KBM-7 (cell line): ENCODE results near the gene LCN15.
"Not testable (repeated sequence)": the region's sequence is repeated elsewhere in the genome, so short reads cannot be mapped to it uniquely, and the experiment has no call there.

Experiments used
- DNase-seq: peaks from one replicate; pipeline ENCODE4 v3.0.0-alpha.2; 2015
- in situ Hi-C: fragments of 300-500 bp; cut with MboI; formaldehyde crosslinking; loops from 2 replicates; pipeline ENCODE4 v1.14.3; 2020; ENCODE audit warnings: low sequenced_read_pairs, low pct_unique_long_range_greater_than_20kb, mixed read lengths

The LCN15 gene

DNA sequence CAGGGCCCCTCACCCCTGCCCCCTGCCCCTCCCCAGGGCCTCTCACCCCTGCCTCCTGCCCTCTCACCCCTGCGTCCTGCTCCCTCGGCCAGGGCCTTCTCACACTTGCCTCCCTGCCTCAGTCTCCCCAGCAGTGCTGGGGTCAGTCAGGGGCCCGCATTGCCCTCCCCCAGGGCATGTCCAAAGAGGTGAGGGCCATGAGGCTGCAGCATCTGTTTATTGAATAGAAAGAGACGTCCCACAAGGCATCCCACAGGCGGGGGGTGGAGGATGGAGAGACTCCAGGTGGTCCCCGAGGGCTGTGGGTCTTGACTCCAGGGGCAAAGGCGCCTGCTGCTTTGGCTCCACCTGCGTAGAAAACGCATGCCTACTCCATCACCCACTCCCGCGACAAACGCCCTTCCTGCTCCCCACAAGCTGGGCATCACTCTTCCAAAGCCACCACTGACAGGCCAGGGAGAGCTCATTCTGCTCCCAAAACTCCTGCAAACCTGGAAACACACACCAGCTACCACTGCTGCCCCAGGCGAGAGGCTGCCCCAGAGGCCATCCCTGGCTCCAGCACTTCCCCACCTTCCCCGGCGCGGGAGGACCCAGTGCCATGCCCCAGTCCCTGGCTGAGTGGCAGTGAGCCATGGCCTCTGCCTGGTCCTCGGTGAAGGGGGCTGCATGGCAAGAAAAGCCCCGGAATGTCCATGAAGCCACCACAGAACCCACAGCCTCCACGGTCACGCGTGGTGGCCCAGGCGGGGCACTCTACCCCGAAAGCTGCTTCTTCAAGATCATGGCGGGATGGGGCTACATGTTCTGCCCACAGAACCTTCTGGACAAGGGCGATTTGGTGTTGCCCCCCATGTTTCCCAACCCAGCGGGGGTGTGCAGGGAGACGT, 4.6 kb downstream of the LCN15 start:
- in situ Hi-C loops, result no loop called here
- DNase-seq, result no peak

- in situ Hi-C loops, result no loop called here
- DNase-seq, result no peak
These were observed 5.3 kb downstream of the LCN15 start for GRCh38 chr9:136759001-136759400.

DNA sequence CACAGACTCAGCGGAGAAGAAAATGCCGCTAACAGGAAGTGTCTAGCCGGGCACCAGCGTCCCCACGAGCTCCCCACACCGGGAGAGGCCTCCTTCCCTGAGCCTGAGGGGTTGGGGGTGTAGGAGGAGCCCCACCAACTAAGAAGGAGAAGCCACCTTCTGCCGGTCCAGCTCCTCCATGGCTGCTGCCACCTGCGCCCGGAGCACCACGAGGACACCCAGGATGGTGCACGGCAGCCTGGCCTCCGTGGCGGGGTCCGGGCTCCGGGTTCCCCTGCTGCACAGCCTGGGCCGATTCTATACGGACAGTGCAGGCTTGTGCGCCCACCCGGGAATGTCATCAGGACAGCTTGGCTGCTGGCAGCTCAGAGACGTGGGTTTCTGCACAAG, 6.6 kb downstream of the LCN15 start:
- in situ Hi-C loops, result no loop called here
- DNase-seq, result no peak

DNA sequence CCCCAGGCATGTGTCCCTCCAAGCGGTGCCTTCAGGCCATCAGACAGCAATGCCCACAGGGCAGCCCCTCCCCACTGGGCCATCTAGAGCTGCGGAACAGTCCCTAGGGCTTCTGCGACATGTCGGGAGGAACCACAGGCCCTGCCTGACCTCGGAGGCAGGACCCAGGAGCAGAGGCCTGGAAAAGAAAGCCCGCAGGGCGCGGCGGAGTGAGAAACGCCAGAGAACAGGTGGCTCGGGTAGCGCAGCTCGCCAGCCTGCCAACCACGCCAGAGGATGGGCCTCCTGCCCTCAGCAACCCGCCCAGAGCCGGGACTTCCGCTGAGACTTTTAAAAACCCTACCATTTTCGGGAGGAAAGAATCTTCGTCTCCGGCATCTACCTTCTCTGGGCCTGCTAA, 7.0 kb downstream of the LCN15 start:
- no peak for DNase-seq
- in situ Hi-C loops, result no loop called here

- in situ Hi-C loops, result no loop called here
- no peak for DNase-seq
These were observed 7.5 kb downstream of the LCN15 start for GRCh38 chr9:136756836-136757235.

DNA sequence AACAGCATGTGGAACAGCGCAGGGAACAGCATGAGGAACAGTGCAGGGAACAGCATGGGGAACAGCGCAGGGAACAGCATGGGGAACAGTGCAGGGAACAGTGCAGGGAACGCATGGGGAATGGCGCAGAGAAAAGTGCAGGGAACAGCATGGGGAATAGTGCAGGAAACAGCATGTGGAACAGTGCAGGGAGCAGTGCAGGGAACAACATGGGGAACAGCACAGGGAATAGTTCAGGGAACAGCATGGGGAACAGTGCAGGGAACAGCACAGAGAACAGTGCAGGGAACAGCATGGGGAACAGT, 8.2 kb downstream of the LCN15 start:
- in situ Hi-C loops, result no loop called here
- no peak for DNase-seq

DNA sequence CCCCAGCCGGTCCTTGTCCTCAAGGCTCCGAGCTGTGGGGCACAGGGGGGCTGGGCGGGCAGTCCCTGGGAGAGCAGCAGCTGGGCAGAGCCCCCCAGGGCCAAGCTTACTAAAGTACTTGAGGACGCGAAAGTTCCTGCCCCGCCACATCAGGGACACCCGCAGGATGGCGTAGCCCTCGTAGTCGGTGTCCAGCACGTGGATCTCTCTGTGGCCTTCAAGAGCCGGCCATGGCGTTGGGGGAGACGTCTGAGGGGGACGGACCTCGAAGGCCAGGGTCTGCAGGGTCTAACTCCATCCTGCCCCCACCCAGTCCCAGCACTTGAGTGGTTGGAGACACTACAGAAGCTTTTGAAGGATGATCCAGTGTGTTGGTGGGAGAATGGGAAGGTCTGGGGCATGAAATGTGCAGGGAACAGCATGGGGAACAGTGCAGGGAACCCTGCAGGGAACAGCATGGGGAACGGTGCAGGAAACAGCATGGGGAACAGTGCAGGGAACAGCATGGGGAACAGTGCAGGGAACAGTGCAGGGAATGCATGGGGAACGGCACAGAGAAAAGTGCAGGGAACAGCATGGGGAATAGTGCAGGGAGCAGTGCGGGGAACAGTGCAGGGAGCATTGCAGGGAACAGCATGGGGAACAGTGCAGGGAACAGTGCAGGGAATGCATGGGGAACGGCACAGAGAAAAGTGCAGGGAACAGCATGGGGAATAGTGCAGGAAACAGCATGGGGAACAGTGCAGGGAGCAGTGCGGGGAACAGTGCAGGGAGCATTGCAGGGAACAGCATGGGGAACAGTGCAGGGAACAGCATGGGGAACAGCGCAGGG, 8.8 kb downstream of the LCN15 start:
- DNase-seq, in situ Hi-C loops: not testable (repeated sequence)

- in situ Hi-C loops, result no loop called here
- no peak for DNase-seq
These were observed 9.6 kb downstream of the LCN15 start for GRCh38 chr9:136754626-136755301.

- no peak for DNase-seq
- in situ Hi-C loops, result no loop called here
These were observed 10.2 kb downstream of the LCN15 start for GRCh38 chr9:136754059-136754572.

DNA sequence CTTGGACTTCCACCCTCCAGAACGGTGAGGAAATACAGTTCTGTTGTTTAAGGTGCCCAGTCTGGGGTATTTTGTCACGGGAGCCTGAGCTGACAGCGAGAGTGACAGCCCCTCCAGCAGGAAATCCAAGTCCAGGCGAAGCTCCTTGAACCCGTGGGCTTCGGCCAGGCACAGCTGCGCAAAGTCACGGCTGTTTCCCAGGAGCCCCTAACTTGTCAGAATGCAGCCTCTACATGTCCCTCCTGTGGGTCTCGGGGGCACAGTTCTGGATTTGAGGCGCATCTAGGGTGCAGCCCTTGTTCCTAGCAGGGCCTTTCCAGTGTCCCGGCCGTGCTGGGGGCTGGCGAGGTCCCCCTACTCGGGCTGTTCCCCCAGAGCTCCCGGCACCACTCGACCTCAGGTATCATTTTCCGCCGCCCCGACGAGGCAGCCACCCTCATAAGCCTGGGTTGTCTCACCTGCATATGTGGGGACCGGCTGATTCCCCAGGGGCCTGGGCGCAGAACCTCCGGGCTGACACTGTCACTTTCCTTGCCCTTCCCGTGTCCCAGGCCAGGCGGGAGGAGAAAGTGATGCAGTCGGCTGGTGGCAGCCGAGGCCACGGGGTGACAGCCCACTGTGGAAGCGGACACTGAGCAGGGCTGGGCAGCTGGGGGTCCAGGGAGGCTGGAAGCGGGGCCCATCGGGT, 10.8 kb downstream of the LCN15 start:
- DNase-seq, result no peak

DNA sequence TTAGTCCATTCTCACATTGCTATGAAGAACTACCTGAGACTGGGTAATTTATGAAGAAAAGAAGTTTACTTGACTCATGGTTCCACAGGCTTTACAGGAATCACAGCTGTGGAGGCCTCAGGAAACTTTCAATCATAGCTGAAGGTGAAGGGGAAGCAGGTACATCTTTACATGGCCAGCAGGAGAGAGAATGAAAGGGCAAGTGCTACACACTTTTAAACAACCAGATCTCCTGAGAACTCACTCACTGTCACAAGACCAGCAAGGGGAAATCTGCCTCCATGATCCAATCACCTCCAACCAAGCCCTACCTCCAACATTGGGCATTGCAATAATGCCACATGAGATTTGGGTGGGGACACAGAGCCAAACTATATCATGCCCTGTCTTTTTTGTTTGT, 12.5 kb downstream of the LCN15 start:
- in situ Hi-C loops, result no loop called here
- no peak for DNase-seq

More for the DNA sequence above, 10.8 kb downstream of the LCN15 start:
- in situ Hi-C loops, result no loop called here

GRCh38 chr9:136751244-136751643, 13.1 kb downstream of the LCN15 start:
- no peak for DNase-seq
- in situ Hi-C loops, result no loop called here

DNA sequence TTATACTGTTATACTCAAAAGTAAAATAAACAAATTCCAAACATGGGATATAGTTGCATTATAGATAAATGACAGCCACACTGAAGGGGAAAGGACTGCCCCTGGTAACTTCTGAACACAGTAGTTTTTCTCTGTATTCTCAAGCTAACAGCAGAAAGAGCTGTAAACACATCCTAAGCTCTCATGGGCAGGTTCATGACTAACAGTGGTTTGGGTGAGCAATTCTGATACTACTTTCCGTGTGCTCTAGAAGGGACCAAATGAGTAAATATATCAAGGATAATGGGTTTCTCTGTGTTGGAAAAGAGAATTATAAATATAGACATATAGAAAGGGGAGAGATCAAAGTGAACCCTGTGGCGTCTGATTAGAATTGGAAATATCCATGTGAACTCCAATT, 13.8 kb downstream of the LCN15 start:
- in situ Hi-C loops, result no loop called here
- DNase-seq, result no peak

GRCh38 chr9:136748666-136749611, 15.4 kb downstream of the LCN15 start:
- no peak for DNase-seq
- in situ Hi-C loops, result no loop called here

DNA sequence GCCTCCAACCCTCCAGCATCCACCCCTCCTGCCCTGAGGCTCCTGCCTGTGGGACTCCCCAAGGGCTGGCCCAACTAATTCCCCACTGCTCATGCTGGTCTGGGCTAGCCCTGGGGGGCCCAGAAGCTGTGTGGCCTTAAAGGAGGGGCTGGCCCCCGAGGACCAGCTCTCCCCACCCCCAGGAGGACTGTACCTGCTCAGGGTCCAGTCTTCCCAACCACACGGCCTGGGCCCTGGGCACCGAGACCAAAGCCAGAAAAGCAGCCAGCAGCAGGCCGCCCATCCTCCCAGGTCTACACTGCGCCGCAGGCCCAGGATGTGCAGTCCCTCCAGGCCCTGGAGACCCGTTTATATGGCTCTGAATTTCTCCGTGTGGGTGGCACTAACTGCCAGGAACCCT, 16.1 kb downstream of the LCN15 start, which contains the start of gene LCN6:
Gene LCN6 (minus strand): TSS at position 325 of the 400 bp plus-strand sequence. CDS start 42 bp downstream, at position 283.
- in situ Hi-C loops, result no loop called here

GRCh38 chr9:136747161-136748060, 16.9 kb downstream of the LCN15 start:
- in situ Hi-C loops, result no loop called here
- no peak for DNase-seq

More for the DNA sequence above, 16.1 kb downstream of the LCN15 start, which contains the start of gene LCN6:
- no peak for DNase-seq

GRCh38 chr9:136746621-136747020, 17.7 kb downstream of the LCN15 start:
- no peak for DNase-seq
- in situ Hi-C loops, result no loop called here
